CD4-positive, alpha-beta T cell treated with Interleukin-12 subunit alpha and Interleukin-12 subunit beta, for 1 hour (primary cell): ENCODE data around the gene BTBD9.

ENCODE experiments used
- DNase-seq: peaks from one replicate; pipeline ENCODE4 v3.0.0-alpha.2; 2020

The BTBD9 gene

DNA sequence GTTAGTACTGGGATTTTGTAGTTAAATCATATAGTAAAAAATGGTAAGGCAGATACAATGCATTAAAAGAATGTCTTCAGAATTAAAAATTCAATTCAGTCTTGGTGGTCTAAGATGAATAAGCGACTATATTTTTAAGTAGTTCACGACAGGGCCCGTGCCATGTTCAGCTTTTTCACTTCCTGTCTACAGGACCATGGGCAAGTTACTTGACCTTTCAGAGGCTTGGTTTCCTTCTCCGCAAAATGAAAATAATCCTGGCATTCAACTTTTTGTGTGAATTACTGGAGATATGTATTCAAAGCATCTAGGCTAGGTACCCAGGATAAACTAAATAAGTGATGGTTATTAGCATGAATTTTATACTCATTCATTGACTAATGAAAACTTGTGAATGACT lies 216.0 kb downstream of the BTBD9 start:
- no peak for DNase-seq

- DNase-seq, result no peak
Measured at GRCh38 chr6:38420207-38420606, 219.5 kb downstream of the BTBD9 start.

- DNase-seq, result no peak
Measured at GRCh38 chr6:38417521-38417920, 222.2 kb downstream of the BTBD9 start.

DNA sequence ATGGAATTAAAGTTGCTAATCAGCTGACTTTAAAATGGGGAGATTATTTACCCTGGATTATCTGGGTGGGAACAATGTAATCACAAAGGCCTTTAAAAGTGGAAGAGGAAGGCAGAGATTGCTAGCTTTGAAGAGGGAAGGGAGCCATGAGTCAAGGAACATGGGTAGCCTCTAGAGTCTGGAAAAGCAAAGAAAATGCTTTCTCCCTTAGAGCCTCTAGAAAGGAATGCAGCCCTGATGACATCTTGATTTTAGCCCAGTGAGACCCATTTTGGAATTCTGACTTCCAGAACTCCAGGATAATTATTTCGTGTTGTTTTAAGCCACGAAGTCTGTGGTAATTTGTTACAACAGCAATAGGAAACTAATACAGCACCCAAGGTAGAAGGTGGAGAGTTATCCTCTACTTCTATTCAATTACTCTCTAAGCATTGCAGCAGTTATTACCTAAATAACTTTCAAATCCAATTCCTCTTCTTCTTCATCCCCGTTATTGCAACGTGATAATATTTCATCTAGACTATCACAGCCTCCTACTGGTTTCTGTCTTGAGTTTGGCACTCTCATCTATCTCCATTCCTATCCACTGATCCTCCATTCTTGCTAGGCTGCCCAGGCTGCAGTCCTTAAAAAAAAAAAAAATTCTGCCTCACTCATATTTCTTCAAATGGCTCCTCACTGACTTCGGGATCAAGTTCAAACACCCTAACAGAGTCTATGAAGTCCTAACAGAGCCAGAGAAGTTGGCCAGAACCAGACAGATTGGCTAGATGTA lies 224.3 kb downstream of the BTBD9 start:
- no peak for DNase-seq

- no peak for DNase-seq
Measured at GRCh38 chr6:38413102-38413800, 226.5 kb downstream of the BTBD9 start.

DNA sequence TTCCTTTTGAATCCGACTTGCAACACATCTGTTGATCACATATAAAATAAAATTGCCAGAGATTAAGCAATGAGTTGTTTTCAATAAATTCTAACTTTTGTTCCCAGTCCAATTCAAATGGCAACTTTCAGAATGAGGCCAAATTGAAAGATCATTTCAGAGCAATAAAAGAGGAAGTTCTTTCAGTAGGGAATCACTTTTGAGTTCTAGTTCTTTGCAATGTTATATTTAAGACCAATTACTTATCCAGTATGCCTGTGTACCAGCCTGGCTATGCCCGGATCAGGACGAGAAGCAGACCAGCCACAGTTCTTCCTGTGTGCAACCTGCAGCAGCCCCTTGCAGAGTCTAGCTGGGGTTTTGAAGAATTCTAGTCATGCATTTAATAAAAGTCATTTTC lies 232.5 kb downstream of the BTBD9 start:
- no peak for DNase-seq

- DNase-seq, result no peak
Measured at GRCh38 chr6:38406096-38406495, 233.6 kb downstream of the BTBD9 start.

DNA sequence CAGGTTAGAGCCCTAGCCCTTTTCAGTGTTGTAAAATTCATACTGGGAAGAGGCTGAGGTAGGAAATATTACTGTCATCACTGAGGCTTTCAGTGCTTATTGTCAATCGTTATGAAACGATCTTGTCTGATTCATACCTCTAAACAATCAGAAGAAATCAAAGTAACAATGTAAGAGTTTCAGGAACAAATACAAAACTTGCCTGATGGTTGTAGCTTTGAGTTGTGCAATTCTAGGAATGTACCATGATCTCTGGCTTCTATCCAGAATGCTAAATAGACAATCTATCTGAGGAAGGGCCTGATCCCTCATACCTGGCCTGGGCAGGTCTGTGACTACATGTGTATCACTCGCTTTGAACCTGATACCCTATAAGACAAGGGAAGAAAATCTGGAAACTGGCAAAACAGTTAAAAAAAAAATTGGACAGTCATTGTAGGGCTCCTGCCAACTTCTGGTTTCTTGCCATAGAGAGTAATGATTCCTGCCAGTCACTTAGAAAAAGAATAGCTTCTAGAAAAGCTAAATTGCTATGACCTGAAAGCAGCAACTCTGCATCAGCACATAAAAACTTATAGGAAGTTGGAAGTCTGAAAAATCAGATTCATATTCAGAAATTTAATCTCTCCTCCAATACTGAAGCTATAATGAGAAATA lies 234.7 kb downstream of the BTBD9 start:
- no peak for DNase-seq

DNA sequence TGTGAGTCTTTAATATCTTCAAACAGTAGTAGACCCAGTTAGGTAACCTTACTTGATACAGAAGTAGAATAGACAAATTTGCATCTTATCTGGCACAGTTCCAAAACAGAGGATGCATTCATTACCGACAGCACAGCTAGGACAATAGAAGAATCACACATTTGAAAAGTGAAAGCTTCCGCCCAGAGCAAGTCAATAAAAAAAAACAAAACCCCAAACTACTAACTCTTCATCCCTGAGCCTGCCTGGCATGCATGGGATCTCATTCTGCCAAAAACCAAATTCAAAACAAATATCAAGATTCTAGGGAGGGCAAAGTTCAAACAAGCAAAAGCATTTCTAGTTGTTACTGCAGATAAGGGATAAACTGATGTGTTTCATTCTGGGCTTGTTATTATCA lies 235.4 kb downstream of the BTBD9 start:
- no peak for DNase-seq

- no peak for DNase-seq
Measured at GRCh38 chr6:38403548-38403947, 236.2 kb downstream of the BTBD9 start.

GRCh38 chr6:38400764-38401163 lies 239.0 kb downstream of the BTBD9 start:
- no peak for DNase-seq

- DNase-seq, result no peak
Measured at GRCh38 chr6:38400101-38400500, 239.6 kb downstream of the BTBD9 start.

DNA sequence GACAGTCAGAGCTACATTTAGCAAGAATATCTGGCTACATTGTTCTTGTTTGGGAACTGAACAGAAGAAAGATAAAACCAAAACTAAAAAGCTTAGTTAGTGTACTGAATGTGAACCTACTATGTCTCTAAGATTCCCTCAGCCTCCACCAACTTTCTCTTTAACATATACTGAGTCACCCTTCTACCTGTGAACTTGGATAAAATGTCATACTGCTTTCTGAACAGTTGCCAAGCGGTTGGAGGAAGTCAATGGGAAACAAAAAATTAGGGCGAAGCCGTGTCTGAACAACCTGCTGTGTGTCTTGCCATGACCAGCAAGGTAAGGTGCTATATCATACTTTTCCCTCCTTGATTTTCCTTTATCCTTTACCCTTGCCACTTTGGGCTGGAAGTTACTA lies 243.5 kb downstream of the BTBD9 start:
- no peak for DNase-seq

- no peak for DNase-seq
Measured at GRCh38 chr6:38393986-38394385, 245.7 kb downstream of the BTBD9 start.

DNA sequence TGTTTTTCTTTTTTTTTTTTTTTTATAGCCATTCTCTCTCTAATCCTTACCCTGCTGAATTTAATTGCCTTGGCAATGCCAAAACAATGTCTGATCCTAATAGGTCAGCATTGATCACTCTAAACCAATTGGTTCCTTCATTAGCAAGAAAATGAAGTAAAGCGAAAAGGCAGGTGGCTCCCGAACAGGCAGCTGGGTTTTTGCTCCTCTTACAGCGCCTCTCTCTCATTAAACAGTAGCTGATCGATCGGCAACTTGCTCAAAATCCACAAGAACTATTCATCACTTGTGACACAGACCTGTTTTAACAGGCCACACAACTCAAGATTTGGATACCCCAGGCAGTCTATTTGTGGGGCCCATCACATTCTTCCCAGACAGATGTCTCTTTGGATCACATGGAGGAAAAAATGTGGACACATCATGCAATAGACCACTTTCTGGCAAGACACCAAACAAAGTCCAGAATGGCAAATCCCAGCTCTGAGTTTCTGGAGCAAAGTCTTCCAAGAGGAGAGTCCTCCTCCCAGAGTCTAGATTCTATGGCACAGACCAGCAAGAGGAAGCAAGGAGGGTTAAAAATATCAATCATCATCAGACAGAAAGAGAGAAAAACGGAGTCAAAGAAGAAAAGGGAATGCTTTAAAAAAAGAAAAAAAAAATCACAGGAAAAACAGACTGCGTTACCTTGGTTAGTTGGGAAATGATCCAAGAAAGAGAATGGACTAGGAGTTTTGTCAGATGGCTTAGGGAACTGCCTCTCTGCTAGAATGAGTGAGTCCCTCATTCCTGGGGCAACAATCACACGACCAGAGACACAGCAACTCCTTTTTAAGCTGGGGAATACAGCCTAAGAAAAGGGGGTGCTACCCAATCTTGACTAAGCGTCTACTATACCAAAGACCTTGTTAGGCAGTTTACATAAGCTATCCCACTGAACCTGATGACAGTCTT lies 247.8 kb downstream of the BTBD9 start:
- DNase-seq, result no peak

DNA sequence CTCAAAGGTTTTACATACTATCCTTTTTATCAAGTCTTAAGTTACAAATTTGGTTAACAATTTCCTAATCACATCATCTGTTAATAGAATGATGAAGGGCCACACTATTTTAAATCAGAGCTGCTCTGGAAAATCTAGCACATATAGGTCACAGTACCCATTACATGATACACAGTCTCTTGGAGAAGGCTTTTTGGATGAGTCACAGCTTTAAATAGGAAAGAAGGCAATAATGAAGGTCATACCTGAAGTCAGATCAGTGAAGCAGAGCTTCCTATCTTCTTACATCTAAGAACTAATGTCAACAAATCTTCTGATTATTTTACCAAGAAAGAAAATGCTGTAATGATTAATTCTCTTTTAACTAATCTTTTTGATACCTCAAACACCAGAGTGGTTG lies 248.5 kb downstream of the BTBD9 start:
- no peak for DNase-seq

- DNase-seq, result no peak
Measured at GRCh38 chr6:38389875-38390274, 249.9 kb downstream of the BTBD9 start.

- DNase-seq, result no peak
Measured at GRCh38 chr6:38387971-38388370, 251.8 kb downstream of the BTBD9 start.

GRCh38 chr6:38387461-38387860 lies 252.3 kb downstream of the BTBD9 start:
- no peak for DNase-seq

DNA sequence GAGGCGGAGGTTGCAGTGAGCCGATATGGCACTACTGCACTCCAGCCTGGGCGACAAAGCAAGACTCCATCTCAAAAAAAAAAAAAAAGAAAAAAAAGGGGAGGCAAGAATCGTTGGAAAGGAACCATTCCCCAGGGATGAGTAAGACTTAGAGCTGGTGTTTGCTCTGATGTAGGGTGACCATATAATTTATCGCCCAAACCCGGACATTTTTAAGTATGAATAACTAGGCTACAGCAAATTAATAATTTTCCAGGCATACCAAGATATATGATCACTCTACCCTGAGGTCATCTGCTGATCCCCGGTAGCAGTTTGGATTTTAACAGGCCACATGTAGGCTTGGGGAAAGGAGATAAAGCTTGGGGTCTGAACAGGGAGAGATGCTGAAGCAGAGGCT lies 260.9 kb downstream of the BTBD9 start:
- no peak for DNase-seq

DNA sequence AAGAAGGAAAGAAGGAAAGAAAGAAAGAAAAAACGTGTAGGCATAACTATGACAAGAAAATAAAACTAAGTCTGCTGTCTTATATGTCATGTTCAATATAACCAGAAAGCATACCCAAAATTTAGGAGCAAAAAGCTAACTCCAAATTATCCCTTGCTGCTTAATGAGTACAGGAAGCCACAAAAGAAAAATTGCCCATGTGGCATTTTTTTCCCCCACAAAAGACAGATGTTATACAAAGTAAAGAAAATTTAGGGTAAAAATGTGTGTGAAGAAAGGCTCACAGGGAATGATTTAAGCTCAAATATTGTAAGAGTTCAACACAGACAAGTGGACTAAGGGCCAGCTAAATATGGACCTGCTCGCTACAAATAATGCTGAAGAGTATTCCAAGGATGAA lies 263.8 kb downstream of the BTBD9 start:
- no peak for DNase-seq

- DNase-seq, result no peak
Measured at GRCh38 chr6:38375341-38375740, 264.4 kb downstream of the BTBD9 start.

GRCh38 chr6:38371881-38372280 lies 267.8 kb downstream of the BTBD9 start:
- DNase-seq, result no peak
